ENCODE measurements around the gene RTL3.

The RTL3 gene

DNA sequence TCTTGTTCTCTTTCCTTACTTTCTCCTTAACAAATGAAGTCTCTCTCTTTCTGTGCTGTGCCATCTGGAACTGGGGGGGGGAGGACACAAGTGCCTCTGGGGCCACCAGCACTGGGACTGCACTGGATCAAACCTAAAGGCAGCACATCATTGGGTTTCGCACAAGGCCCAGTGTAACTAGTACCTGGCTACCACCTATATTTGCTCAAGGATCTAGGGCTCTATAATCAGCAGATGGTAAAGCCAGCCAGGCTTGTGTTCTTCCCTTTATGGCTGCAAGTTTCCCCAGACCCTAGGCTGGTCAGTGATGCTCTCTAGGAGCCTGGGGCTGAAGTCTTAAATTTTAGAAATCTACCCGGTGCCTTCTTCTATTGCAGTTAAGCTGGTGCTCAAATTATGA is 40.1 kb downstream of the RTL3 start:
- DNase-seq (ENCODE audit: low read depth), result no peak

DNA sequence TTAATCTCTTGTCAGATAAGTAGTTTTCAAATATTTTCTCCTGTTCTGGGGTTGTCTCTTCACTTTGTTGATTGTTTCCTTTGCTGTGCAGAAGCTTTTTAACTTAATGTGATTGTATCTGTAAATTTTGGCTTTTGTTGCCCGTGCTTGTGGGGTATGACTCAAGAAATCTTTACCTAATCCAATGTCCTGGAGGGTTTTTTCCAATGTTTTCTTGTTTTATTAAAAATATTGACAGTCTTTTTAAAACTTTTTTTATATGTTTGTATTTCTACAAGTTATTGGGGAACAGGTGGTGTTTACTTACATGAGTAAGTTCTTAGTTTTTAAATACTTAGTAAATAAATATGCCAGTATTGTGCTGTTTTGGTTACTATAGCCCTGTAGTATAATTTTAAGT is 44.9 kb downstream of the RTL3 start:
- DNase-seq (ENCODE audit: low read depth), result no peak
